GM21825 (cell line): ENCODE measurements around the gene CPEB1.

Source experiments
- ATAC-seq: cut with Tn5 transposase; IDR thresholded peaks from one replicate; pipeline ENCODE4 v1.9.1; 2021; ENCODE audit warnings: mild to moderate bottlenecking, moderate library complexity; ENCODE audit not compliant: unreplicated experiment

CPEB1 gene

GRCh38 chr15:82647045-82647834 is at the start of gene CPEB1:
CPEB1 (minus strand) TSS chr15:82647363; CDS start chr15:82628459, 18,904 bp downstream.
- ATAC-seq: no peak

GRCh38 chr15:82692171-82692570 is 45.0 kb upstream of the CPEB1 start:
- ATAC-seq: no peak

DNA sequence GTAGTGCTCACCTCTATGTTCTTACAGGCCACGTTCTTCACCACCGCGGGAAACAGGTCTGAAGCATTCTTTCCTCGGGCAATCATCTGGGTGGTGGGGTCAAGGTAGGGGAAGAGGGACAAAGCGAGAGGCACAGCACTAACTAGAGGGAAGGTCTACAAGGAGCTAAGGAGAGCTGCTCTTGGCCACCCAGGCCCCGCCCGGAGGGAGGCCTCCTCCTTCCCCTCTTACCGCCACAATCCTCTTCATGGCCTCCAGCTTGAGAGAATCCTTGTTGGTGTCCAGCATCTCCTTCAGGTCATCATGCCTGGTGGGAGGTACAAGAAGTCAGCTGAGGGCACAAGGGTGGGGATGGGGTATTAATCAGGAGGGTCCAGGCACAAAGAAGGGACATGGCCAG is 42.0 kb upstream of the CPEB1 start:
- no peak for ATAC-seq

- no peak for ATAC-seq
Observed at GRCh38 chr15:82688691-82689090, 41.5 kb upstream of the CPEB1 start.

DNA sequence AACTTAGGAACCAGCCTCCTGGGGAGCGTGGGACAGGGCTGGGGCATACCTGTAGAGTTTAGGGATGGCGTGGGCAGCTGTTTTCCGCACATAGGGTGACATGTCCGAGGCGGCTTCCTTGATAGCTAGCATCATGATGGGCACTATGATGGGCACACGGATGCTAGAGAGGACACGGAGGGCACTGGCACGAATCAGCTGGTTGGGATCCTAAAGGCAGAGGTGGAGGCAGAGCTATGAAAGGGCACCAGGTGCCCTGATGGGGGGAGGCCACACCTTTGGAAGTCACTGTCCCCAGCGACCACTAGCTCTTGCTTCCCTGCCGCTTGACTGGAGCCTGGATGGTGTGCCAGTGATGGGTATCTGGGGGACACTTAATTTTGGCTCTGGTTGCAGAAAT is 34.2 kb upstream of the CPEB1 start:
- no peak for ATAC-seq

- peak; percentile 89 for ATAC-seq
Observed at GRCh38 chr15:82680200-82681102, 33.3 kb upstream of the CPEB1 start.

DNA sequence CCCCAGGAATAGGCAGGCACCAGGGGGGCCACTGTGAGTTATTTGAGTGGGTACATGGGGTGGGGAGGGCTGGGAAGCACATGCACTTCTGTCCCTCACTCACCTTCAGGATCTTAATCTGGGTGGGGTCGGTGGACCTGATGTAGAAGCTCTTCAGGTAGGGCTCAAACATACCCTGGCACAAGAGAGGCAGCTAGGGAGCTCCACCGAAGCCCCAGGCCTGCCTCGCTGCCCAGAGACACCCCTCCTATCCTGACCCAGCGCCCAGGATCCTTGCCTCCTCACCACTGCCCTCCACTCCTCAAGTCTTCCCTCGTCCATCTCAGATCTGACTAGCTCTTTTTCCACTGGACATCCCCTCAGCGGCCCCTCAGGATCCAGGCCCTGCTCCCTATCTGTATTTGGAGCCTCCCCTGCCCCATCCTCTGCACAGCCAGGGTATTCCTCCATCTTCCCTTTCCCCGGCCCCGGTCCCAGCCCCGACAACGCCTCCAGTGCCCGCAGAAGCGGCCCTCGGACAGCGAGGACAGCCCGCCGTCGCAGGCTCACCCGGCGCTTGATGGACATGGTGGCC is 32.5 kb upstream of the CPEB1 start:
- no peak for ATAC-seq

DNA sequence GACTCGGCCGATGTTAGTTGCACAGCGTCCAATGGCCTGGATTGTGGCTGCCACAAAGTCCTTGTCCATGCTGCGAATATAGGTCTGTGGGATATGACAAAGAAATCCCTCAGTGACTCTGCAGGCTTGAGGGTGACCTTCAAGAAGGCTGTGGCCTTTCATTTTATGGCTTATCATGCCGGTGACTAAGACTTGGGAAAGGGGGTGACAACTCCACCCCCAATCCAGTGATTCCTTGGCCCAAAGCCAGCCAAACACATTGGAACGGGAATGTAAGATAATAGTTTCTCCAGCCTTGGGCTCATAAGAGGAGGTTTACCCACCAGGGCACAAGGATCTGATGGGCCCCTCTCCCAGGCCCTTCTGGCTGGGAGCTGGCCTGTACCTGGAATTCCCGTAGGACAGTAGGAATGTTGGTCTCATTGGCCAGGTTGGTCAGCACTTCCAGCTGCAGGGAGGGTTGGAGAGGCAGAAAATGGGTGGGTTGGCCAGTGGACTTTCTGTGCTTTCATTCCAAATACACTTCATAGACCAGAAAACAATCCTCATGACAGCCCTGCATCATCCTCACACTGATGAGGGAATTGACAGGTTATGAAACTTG is 30.7 kb upstream of the CPEB1 start:
- no peak for ATAC-seq

DNA sequence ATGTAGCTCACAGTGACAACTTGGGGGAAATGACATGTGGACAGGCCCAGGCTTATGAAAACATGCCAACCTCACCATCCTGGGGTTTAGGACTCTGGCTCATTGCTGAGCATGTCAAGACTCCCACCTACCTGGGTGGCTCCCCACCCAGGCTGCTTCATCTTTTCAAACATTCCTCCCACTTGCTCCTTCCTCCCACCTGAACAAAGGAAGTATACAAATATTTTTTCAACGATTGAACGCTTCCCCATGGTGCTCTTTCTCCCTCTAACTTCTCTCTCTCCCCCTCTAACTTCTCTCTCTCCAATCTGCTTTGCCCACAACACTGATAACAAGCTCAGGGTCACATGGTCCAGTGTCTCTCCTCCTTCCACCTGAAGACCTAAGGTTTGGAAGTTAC is 27.7 kb upstream of the CPEB1 start:
- no peak for ATAC-seq

GRCh38 chr15:82670699-82671098 is 23.5 kb upstream of the CPEB1 start:
- ATAC-seq: no peak

GRCh38 chr15:82666606-82667005 is 19.4 kb upstream of the CPEB1 start:
- ATAC-seq: no peak

DNA sequence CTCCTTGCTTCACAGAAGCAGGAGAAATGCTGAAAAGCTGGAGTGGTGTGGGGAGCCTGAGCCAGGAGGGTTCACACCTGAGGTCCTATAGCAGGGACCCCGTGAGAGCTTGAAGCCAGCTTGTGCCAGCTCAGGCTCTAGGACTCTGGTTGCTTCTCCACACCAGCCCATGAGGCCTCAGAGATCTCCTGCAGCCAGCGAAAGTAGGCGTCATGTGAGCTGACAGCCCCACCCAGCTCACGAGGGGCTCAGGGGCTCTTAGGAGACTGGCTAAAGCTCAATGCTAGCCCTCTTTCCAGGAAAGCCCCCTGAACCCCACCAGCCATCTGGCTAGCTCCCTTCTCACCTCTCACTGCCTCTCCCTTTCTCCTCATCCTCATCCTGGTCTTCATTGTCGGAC is 16.9 kb upstream of the CPEB1 start:
- ATAC-seq: no peak

- ATAC-seq: no peak
Observed at GRCh38 chr15:82663186-82663600, 16.0 kb upstream of the CPEB1 start.

DNA sequence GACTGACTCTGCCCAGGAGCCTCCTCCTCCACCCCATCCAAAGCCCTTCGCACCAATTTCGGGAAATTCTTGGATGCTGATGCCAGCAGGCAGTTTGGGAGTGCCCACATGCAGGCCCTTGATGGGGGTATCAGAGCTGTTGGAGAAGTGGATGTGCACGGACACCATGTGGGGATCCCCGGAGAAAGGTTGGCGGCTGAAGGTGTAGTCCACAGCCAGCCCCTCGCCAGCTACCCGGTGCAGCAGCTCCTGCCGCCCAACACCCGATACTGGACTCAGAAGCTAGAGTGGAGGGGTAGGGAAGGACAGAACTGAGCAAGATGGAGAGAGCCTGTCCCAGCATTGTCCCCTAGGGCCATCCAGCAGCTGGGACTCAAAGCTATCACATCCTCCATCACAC is 15.5 kb upstream of the CPEB1 start:
- no peak for ATAC-seq

DNA sequence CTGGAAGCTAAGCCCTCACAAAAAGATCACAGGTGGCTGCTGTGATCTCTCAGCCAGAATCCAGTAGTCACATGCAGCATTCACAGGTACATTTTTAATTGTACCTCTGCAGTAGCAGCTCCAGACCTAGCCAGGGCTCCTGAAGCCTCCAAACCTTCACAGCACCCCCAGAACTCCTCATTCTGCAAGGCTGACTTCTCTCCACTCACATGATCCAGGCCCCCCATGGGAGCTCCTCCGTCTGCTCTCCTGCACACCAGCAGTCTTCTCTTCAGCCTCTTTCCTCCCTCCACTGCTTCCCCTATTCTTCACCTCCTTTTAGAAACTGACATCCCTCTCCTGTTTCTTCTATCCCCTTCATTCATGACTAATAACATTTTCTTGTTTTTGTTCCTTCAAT is 13.2 kb upstream of the CPEB1 start:
- ATAC-seq: no peak

GRCh38 chr15:82656641-82657266 is 9.6 kb upstream of the CPEB1 start:
- no peak for ATAC-seq

DNA sequence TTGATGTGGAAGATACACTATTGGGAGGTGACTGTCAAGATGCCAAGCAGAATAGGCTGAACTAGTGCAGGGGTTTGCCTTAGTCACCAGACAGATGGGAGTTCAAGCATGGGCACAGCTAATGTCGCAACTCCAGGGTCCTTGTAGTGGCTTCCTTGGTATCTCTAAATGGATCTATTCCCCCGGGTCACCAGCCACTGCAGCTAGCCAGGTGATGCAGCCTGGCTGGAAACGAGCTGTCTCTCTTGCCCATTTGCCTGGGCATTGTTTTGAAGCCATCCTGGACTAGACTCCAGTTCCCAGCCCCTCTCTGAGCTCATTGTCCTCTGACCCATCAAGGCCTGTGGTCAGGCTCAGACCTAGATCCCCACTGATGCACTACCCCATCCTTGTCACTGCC is 8.4 kb upstream of the CPEB1 start:
- no peak for ATAC-seq

DNA sequence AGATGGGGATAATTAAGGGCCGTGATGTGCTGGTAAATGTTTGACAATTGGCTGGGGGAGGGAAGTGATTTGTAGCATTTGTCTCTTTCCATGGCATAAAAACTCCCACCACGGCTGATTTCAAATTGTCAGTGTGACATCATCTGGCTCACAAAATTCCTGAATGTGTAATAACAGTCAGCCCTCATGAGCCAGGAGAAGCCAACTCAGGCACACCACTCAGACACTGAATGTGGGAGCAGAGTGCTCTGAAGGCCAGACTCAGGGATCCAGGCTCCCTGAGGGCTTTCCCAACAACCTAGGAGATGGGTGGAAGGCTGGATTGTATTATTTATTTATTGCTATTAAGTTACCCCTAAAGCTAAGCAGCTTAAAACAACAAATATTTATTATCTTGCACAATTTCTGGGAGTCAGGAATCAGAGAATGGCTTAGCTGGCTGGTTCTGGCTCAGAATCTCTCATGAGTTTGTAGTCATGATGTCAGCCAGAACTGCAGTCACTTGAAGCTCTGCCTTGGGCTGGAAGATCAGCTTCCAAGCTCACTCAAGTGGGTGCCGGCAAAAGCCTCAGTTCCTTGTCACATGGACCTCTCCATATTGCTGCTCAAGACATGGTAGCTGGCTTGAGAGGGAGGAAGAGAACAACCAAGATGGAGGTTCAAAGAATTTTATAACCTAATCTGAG is 6.5 kb upstream of the CPEB1 start:
- no peak for ATAC-seq

GRCh38 chr15:82651708-82652107 is 4.5 kb upstream of the CPEB1 start:
- ATAC-seq: no peak

GRCh38 chr15:82650046-82650670 is 3.0 kb upstream of the CPEB1 start:
- ATAC-seq: no peak
